Adipocyte (in vitro differentiated cells): ENCODE measurements around the gene COL23A1.

Experiments used
- DNase-seq: peaks from one replicate; pipeline ENCODE4 v3.0.0-alpha.2; 2015; ENCODE audit warnings: low read depth
- H3K27me3 ChIP-seq: replicated peaks from 2 replicates; pipeline ENCODE4 v1.7.0; 2013; ENCODE audit warnings: mild to moderate bottlenecking, low read length, moderate library complexity; ENCODE audit not compliant: control insufficient read depth, insufficient read depth
- H3K36me3 ChIP-seq: 2 replicates; pipeline ENCODE4 v1.7.0; 2013; ENCODE audit warnings: low read length, mild to moderate bottlenecking, moderate library complexity; ENCODE audit not compliant: control insufficient read depth, insufficient read depth, severe bottlenecking
- H3K4me1 ChIP-seq: 2 replicates; pipeline ENCODE4 v1.7.0; 2013; ENCODE audit warnings: mild to moderate bottlenecking, low read length, moderate library complexity; ENCODE audit not compliant: control insufficient read depth, insufficient read depth
- H3K4me3 ChIP-seq: 2 replicates; pipeline ENCODE4 v1.7.0; 2013; ENCODE audit warnings: mild to moderate bottlenecking, low read length, moderate library complexity
- H3K9ac ChIP-seq: 2 replicates; pipeline ENCODE4 v1.7.0; 2013; ENCODE audit warnings: mild to moderate bottlenecking, low read length, moderate library complexity
- H3K9me3 ChIP-seq: 2 replicates; pipeline ENCODE4 v1.7.0; 2013; ENCODE audit warnings: mild to moderate bottlenecking, low read length, moderate library complexity; ENCODE audit not compliant: control insufficient read depth

COL23A1 gene

DNA sequence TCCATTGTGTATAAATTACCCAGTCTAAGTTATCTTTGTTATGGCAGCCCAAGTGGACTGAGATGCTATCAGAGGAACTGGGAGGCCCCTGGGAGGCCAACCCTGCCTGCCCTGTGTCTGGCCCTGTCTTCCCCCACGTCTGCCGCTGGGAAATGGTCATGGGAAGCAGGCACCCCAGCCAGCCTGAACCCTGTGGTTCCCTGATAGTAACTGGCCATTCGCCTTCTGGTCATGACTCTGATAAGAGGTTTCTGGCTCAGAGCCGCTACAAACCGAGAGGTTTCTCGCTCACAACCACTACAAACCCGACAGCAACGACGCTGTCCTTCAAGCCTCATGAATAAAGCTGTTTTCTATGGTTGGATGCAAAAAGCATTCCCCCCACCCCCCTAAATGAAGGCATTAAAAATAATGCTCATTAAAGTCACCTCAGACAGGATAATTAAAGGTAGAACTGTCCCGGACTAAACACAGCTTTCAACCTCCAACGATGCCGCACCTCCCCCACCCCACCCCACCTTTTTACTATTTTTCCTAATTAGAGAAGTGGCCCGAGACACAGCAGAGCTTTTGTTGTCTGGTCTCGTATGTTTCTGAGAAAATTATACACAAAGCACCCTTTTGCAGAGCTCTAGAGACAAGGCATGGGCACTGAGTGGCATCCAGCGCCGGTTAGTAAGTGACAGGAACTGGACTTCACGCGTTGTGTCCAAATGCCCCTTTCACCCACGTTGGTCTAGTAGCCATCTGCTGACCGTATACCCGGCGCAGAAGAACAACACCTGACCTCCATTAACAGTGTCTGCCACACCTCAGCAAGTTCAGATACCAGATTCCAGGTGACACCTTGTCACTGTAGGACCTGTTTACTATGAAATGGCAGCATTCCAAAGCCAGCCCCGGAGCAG, 140.8 kb downstream of the COL23A1 start:
- Histone ChIP-seq H3K4me1 (no peaks in the 10 kb centered on the region), H3K36me3 (no peaks in the 10 kb centered on the region), H3K9ac (no peak overlapping the region), H3K27me3 (no peaks in the 10 kb centered on the region), H3K4me3 (no peak overlapping the region), H3K9me3 (peaks cover 6% of the 10 kb centered on the region)
- DNase-seq = no peak

DNA sequence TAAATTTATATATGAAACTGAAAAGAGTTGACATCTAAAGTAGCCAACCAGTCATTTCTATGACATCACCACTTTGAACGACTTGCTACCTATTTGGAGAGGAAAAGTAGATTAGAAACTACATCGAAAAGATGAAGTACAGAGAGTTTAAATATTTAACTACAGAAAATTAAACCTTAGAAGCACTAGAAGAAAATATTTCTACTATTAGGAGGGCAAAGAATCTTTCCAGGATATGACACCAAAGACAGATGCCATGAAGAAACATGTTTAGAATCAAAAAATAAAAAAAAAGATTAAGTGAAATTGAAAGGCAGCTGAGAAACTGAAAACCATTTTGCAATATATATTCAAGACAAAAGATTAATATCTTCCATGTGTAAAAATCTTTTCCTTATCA, 144.7 kb downstream of the COL23A1 start:
- Histone ChIP-seq H3K36me3 (no peaks in the 10 kb centered on the region), H3K27me3 (no peaks in the 10 kb centered on the region), H3K9me3 (peaks cover 6% of the 10 kb centered on the region), H3K4me3 (no peak overlapping the region), H3K4me1 (no peaks in the 10 kb centered on the region), H3K9ac (no peak overlapping the region)
- DNase-seq = no peak

- Histone ChIP-seq H3K4me3 (no peak overlapping the region), H3K36me3 (no peaks in the 10 kb centered on the region), H3K9me3 (peaks cover 6% of the 10 kb centered on the region), H3K27me3 (peaks cover 21% of the 10 kb centered on the region), H3K4me1 (no peaks in the 10 kb centered on the region), H3K9ac (no peak overlapping the region)
- no peak for DNase-seq
Measured at GRCh38 chr5:178442405-178443257, 147.6 kb downstream of the COL23A1 start.

DNA sequence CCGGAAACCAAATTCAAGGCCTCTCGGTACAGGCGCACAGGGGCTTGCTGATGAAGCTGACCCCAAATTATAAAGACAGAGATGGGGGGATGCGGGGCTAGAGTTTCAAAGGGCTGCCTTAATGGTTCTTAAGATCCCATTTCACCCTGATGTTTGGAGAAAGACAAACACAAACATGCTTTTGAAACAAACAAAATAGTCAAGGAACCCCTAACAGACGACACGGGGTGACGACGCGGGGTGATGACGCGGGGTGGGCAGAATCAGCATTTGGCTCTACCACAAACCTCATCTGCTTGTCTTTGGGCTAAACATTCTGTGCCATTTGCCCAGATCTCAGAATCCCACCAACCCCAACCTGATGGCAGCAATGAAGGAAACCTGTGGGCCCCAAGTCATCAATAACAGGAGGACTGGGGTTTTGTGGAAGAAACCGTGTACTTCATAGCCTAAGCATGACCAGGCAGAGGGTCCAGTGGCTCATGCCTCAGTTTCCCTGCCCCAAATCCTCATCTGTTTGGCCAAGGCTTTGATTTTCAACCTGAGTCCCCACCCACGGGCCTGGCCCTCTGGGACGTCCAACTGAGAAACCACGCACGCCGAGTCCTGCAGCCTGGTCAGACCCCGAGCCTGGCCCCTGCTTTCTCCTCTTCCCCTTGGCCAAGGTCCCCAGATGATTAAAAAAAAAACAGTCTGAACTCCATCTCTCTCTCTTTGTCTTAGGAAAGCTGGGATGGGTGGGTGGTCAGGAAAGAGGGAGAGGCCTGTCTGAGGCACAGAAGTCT, 148.5 kb downstream of the COL23A1 start:
- no peak overlapping the region for H3K4me3 ChIP-seq
- H3K4me1 ChIP-seq = no peaks in the 10 kb centered on the region
- no peak overlapping the region for H3K9ac ChIP-seq
- peaks cover 25% of the 10 kb centered on the region for H3K27me3 ChIP-seq
- no peaks in the 10 kb centered on the region for H3K36me3 ChIP-seq
- no peak for DNase-seq
- peaks cover 6% of the 10 kb centered on the region for H3K9me3 ChIP-seq

GRCh38 chr5:178440181-178440580, 150.0 kb downstream of the COL23A1 start:
- no peak overlapping the region for H3K4me3 ChIP-seq
- no peak for DNase-seq
- no peaks in the 10 kb centered on the region for H3K4me1 ChIP-seq
- peaks cover 2% of the 10 kb centered on the region for H3K9me3 ChIP-seq
- peaks cover 33% of the 10 kb centered on the region for H3K27me3 ChIP-seq
- no peak overlapping the region for H3K9ac ChIP-seq
- no peaks in the 10 kb centered on the region for H3K36me3 ChIP-seq

- Histone ChIP-seq H3K9ac (no peak overlapping the region), H3K4me3 (no peak overlapping the region), H3K4me1 (no peaks in the 10 kb centered on the region), H3K27me3 (peaks cover 33% of the 10 kb centered on the region), H3K36me3 (no peaks in the 10 kb centered on the region), H3K9me3 (no peaks in the 10 kb centered on the region)
- no peak for DNase-seq
Measured at GRCh38 chr5:178439493-178440180, 150.6 kb downstream of the COL23A1 start.

GRCh38 chr5:178438796-178439195, 151.4 kb downstream of the COL23A1 start:
- no peaks in the 10 kb centered on the region for H3K4me1 ChIP-seq
- no peaks in the 10 kb centered on the region for H3K36me3 ChIP-seq
- DNase-seq = no peak
- peaks cover 34% of the 10 kb centered on the region for H3K27me3 ChIP-seq
- no peak overlapping the region for H3K9ac ChIP-seq
- no peak overlapping the region for H3K4me3 ChIP-seq
- no peaks in the 10 kb centered on the region for H3K9me3 ChIP-seq

DNA sequence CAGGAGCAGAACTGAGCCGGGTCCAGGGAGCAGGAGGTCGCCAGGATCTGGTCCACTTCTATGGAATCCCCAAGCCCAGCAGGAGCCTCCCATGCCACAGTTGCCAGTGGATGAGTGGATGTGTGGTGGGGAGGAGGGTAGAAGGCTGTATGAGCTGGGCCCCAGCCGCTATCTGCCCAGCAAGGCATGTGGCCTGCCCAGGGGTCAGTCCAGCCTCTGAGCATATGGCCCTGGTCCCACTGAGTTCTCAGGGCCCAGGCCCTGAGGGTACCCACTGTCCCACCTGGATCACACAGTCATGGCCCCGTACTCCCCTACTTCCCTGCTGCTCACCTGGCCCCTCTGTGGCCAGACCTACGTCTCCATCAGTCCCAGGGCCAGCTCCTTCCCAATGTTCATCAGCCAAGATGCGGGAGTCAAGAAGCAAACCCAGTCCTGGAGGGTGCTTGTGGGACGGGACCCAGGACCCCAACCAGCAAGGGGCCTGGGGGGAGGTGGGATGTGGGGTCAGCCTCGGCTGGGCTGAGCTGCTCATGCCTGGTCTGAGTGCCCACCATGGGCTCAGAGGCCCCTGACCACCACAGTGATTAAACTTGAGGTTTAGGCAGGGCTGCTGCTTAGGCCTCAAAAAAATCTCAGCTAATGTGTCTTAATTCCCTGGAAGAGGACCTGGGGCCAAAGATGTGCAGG, 152.7 kb downstream of the COL23A1 start:
- no peaks in the 10 kb centered on the region for H3K4me1 ChIP-seq
- no peak for DNase-seq

DNA sequence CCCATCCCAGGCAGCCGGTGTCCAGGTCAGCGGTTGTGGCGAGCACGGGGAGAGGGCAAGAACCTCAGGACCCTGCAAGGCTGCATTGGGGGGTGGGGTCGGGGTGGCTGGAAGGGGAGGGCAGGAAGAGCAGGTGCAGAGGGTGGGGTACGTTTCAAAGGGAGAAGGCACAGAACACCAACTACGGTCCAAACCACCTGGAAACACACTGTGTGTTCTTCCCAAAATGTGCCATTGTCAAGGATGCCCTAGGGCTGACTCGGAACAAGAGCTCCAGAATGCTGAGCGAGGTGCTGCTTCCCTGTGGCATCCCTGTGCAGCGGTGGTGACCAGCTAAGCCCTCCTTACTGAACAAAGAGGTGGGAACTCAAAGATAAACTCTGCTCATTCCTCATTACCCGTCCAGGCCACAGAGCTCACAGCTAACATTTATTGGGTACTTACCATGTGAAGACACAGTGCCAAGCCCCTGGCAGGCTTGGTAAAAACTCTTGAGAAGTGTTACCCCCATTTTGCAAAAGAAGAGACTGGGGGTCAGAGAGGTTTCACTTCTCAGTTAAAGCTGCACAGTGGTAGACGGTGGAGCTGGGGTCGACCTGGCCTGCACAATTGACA, 153.8 kb downstream of the COL23A1 start:
- H3K36me3 ChIP-seq = no peaks in the 10 kb centered on the region
- no peak overlapping the region for H3K4me3 ChIP-seq
- H3K9me3 ChIP-seq = peaks cover 2% of the 10 kb centered on the region
- no peak overlapping the region for H3K9ac ChIP-seq
- DNase-seq = no peak
- no peaks in the 10 kb centered on the region for H3K4me1 ChIP-seq
- peaks cover 35% of the 10 kb centered on the region for H3K27me3 ChIP-seq

More for the DNA sequence above, 152.7 kb downstream of the COL23A1 start:
- Histone ChIP-seq H3K27me3 (peaks cover 35% of the 10 kb centered on the region), H3K9ac (no peak overlapping the region), H3K36me3 (no peaks in the 10 kb centered on the region), H3K4me3 (no peak overlapping the region), H3K9me3 (no peaks in the 10 kb centered on the region)
